Airway epithelial cell (primary cell): ENCODE measurements around the gene SP1. TPM values are rescaled to one million over a fixed set of nuclear protein-coding genes. Genes with fewer than 3 reads are reported as not detected.

Experiments
- total RNA-seq: library from RNA; depleted of rRNA; stranded (reverse); fragments of >200 nt; gene quantifications from 2 replicates; pipeline ENCODE4 v1.2.3, GENCODE V29; 2015

Gene SP1
- total RNA-seq = 20.7 and 32.2 TPM in 2 replicates

GRCh38 chr12:53380104-53380793 lies at the start of gene SP1:
Gene SP1, plus strand, starts transcription at chr12:53380176. Its CDS starts 116 bp downstream, at chr12:53380292.

GRCh38 chr12:53336181-53336681 lies 43.7 kb upstream of the SP1 start, which contains the start of gene SP7:
Gene SP7, minus strand, starts transcription at chr12:53336354. Its CDS starts 708 bp downstream, at chr12:53335646.

GRCh38 chr12:53423597-53423996 lies 43.6 kb downstream of the SP1 start, which contains the start of gene AMHR2:
Gene AMHR2, plus strand, starts transcription at chr12:53423855. Its CDS starts 80 bp downstream, at chr12:53423935.

GRCh38 chr12:53441040-53441833 lies 61.3 kb downstream of the SP1 start, which contains the start of gene PRR13:
Gene PRR13, plus strand, starts transcription at chr12:53441734. Its CDS starts 981 bp downstream, at chr12:53442715.

GRCh38 chr12:53451661-53452158 lies 71.7 kb downstream of the SP1 start, which contains the start of gene PCBP2:
Gene PCBP2, plus strand, starts transcription at chr12:53452102. Its CDS starts 2,699 bp downstream, at chr12:53454801.

Other genes with a start within 250 kb of the SP1 start
- 4.1 and 5.5 TPM in 2 replicates for gene ZNF740, start 199.5 kb upstream of the SP1 start, total RNA-seq
- 5.3 and 13.3 TPM in 2 replicates for gene CSAD, start 199.3 kb upstream of the SP1 start, total RNA-seq
- gene ITGB7, start 172.9 kb upstream of the SP1 start, total RNA-seq = 4.7 and 5.2 TPM in 2 replicates
- 84.2 and 108 TPM in 2 replicates for gene RARG, start 148.0 kb upstream of the SP1 start, total RNA-seq
- 9.4 and 12.3 TPM in 2 replicates for gene ESPL1, start 111.9 kb upstream of the SP1 start, total RNA-seq
- gene PFDN5, start 84.6 kb upstream of the SP1 start, total RNA-seq = 359 and 451 TPM in 2 replicates
- gene MYG1, start 80.5 kb upstream of the SP1 start, total RNA-seq = 45.6 and 46.0 TPM in 2 replicates
- 81.3 and 86.2 TPM in 2 replicates for gene AAAS, start 58.6 kb upstream of the SP1 start, total RNA-seq
- not detected in 2 replicates for gene SP7, start 43.8 kb upstream of the SP1 start, total RNA-seq
- not detected in 2 replicates for gene AMHR2, start 43.7 kb downstream of the SP1 start, total RNA-seq
- 111 and 112 TPM in 2 replicates for gene PRR13, start 61.6 kb downstream of the SP1 start, total RNA-seq
- 105 and 155 TPM in 2 replicates for gene PCBP2, start 71.9 kb downstream of the SP1 start, total RNA-seq
- gene MAP3K12, start 119.3 kb downstream of the SP1 start, total RNA-seq = 11.1 and 13.4 TPM in 2 replicates
- gene TARBP2, start 121.1 kb downstream of the SP1 start, total RNA-seq = 46.5 and 52.2 TPM in 2 replicates
- gene NPFF, start 127.3 kb downstream of the SP1 start, total RNA-seq = not detected in 2 replicates
- gene ATF7, start 246.2 kb downstream of the SP1 start, total RNA-seq = 5.8 and 14.3 TPM in 2 replicates